ENCODE results near the gene KLHDC10.
"Not testable (repeated sequence)": the region's sequence is repeated elsewhere in the genome, so short reads cannot be mapped to it uniquely, and the experiment has no call there.

KLHDC10 gene

DNA sequence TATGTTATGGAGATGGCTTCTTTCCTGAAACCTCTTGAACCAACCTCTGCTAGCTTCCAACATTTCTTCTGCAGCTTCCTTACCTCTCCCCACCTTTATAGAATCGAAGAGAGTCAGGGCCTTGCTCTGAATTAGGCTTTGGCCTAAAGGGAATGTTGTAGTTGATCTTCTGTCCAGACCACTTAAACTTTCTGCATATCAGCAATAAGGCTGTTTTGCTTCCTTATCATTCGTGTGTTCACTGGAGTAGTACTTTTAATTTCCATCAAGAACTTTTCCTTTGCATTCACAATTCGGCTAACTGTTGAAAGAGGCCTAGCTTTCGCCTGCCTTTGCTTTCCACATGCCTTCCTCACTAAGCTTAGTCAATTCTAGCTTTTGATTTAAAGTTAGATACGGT, 48.0 kb downstream of the KLHDC10 start:
- DNase-seq (ENCODE audit: low read depth), result no peak

DNA sequence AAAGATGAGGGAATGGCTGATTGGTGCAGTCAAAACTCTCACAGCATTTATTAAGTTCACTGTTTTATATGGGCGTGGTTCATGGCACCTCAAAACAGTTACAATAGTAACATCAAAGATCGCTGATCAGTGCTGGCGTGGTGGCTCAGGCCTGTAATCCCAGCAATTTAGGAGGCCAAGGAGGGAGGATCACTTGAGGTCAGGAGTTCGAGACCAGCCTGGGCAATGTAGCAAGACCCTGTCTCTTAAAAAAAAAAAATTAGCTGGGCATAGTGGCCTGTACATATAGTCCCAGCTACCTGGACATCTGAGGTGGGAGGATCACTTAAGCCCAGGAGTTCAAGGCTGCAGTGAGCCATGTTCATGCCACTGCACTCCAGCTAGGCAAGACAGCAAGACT, 48.5 kb downstream of the KLHDC10 start:
- no peak for DNase-seq (ENCODE audit: low read depth)

DNA sequence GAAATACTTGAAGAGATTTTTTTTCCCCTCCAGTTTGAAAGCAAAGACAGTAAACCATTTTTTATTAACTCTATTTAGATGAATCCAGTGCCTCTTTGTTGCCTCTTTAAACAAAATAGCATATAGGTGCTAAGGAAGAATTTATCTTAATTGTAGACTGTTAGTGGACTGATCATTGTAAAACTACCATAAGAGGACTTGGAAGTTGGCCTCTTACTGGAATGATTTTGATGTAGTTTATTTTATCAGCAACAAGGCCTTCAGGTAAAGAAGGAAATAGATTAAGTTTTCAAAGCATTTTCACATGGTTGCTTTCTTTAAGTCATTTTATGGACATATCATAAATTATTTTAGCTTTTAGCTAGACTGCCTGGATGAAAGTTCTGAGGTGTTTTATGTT, 53.2 kb downstream of the KLHDC10 start:
- no peak for DNase-seq (ENCODE audit: low read depth)

- no peak for DNase-seq (ENCODE audit: low read depth)
These were observed 54.4 kb downstream of the KLHDC10 start for GRCh38 chr7:130124711-130125110.

GRCh38 chr7:130126840-130127239, 56.5 kb downstream of the KLHDC10 start:
- DNase-seq (ENCODE audit: low read depth), result not testable (repeated sequence)

DNA sequence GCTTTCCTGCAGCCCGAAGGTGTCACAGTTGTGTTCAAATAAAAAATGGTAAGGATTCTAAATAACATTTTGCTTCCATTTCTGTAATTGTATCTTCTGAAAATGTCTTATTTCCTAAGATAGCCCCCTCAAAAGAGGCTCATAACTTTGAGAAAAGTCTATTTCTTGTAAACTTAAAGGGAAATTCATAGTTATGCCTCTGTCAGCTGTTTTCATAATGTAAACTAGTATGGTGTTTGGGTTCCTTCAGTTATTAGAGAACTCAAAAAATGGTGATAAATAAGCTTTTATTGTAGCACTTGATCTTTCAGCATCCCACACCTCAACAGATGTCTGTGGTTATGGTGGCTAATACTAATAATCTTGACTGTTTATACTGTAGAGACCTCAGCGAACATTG, 57.1 kb downstream of the KLHDC10 start:
- DNase-seq (ENCODE audit: low read depth), result peak; percentile 38

GRCh38 chr7:130127821-130128317, 57.5 kb downstream of the KLHDC10 start:
- peak; percentile 67 for DNase-seq (ENCODE audit: low read depth)

DNA sequence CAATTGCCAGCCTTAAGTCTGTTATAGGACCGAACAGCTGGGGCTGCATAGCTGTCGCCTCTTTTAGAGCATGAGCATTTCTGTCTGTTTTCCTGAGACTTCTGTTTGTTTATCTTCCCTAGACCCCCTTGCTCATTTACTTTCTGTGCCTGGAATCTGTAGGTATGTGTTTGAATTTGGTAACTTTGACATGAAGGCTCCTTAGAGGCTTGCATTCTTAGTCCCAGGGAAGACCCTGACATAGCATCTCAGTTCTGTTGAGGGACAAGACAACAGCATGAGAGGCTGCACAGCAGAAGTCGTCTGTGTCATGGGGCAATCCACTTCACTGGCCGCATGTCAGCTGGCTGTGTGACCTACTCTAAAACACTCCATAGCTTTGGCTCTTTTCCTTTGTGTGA, 58.7 kb downstream of the KLHDC10 start:
- DNase-seq (ENCODE audit: low read depth), result no peak

- no peak for DNase-seq (ENCODE audit: low read depth)
These were observed 61.0 kb downstream of the KLHDC10 start for GRCh38 chr7:130131191-130131834.

DNA sequence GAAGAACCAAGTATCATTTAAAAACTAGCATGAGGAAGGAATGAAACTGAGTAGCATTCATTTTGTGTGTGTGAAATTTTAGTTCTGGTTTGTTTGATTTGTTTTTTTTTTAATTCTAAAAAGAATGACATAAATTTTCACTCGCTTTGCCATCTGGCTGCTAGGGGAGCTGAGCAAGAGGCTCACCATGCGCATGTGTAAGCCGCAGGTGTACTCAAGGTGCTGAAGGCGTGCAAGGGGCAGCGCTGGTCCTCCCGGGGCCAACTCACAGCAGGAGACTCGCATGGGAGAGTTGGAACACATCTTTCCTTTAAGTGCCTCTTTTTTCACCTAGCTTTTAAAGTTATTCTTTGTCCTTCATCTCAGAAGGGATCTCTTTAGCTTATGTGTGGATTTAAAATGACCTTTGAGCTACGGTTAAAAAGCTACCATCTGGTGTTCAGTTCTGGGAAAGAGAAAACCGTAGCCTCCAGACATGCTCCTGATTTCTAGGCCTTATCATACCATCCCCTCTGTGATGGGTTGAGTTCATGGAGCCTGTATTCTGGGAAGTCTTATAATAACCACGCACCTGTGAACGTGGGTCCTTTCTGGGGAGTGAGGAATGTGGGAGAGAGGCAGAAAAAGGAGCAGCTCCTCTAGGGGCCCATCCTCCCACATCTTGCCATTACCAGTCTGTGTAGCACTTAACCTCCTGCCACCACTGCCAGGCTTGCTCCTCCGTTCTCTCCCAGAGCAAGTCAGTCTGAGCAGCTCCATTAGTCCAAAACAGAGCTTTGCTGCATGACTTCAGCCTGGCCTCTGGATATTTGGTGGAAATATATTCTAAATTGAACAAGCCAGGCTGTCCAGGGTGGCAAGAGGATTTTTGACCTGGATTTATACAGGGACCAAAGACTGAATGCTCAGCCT, 61.9 kb downstream of the KLHDC10 start:
- no peak for DNase-seq (ENCODE audit: low read depth)

DNA sequence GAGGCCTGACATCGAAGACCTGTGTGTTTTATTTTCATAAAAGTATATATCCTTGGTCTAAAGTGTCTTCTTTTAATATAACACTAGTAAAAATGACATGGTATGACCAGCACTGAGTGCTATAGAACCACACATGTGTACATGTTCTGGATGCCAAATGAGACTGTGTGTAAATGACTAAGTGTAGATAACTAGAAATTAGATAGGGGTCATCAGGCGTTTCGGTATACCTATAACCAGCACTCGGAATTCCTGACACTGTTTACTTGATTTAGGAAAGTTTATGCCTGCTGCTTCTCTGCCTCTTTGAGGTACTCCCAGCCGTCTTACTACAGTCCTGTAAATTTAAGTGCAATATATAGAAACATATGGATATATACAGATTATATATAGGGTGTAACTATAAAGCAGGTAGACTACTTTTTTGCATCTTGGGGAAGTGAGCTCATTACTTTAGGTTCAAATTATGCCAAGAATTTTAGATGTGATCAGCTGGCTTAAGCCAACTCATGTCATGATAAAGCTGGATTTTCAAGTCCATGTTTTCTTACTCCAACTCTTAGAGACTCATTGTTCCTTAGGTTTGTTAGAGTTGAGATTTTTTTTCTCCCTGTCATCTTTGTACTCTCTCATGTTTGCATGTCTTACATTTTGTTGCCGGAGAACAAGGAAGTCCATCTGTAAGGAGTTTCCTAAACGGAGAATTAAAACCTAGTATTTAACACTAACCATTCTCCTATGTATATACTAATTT, 62.9 kb downstream of the KLHDC10 start:
- DNase-seq (ENCODE audit: low read depth), result peak; percentile 39

- no peak for DNase-seq (ENCODE audit: low read depth)
These were observed 63.8 kb downstream of the KLHDC10 start for GRCh38 chr7:130134106-130134636.

- DNase-seq (ENCODE audit: low read depth), result no peak
These were observed 64.4 kb downstream of the KLHDC10 start for GRCh38 chr7:130134726-130135125.

DNA sequence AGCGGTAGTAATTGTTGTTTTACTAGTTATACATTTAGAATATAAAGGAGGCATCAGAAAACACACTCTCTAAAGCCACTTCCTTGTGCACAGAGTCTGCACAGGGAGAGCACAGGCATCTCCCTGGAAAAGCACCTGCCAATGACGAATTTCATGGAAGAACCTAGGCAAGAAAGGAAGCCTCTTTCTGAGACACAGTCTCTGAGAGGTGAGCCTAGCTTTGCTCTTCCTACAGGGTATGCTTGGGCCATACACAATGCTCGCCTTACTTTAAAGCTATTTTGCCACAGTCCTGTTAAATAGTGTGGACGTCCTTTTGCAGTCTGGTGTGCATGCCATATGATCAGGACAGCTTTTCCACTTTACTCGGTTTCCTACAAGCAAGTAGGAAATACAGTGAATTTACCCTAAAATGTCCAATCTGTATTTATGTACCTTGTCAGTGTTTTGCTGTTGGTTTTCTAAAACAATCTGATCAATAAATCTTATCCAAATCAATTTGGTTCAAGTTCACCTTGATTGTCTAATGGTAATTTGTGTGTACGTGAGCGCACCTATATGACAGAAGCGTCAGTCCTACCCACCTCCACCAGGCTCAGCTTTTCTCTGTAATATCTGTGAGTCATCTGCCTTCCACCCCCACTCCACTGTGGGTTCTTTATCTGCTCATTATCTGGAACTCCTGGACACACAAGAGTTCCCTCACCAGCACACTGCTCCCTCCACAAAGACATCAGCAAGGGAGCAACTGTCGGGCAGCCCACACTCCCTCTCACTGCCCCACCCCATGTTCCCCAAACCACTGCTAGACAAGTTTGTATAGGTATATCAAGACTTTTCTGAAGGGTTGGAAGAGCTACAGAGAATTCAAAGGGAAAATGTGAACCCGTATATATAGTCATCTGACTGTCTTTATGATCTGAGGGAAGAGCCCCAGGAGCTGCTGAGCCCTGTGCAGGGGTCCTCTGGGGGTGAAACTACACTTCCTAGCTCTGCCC, 65.2 kb downstream of the KLHDC10 start:
- peak; percentile 80 for DNase-seq (ENCODE audit: low read depth)

- no peak for DNase-seq (ENCODE audit: low read depth)
These were observed 66.3 kb downstream of the KLHDC10 start for GRCh38 chr7:130136579-130137167.

DNA sequence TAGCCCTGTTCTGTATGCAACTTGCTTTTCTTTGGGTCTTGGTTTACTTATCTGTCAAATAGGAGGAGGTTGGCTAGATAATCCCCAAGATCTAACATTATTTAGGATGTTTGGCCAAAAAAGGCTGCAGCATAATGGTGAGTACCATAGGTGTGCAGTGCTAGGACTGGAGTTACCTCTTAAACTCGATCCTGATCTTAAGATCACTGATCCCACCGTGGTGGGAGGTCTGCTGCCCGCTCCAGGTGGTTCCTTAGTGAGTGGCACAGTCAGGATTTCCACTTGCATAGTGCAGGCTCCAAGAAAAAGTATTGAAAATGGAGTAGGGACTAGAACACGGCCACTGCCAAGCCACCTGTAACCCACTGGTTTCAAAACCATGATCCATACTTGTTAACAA, 66.9 kb downstream of the KLHDC10 start:
- no peak for DNase-seq (ENCODE audit: low read depth)

- DNase-seq (ENCODE audit: low read depth), result no peak
These were observed 69.0 kb downstream of the KLHDC10 start for GRCh38 chr7:130139193-130139960.

GRCh38 chr7:130140551-130141160, 70.3 kb downstream of the KLHDC10 start:
- DNase-seq (ENCODE audit: low read depth), result no peak

GRCh38 chr7:130141161-130141883, 71.0 kb downstream of the KLHDC10 start:
- DNase-seq (ENCODE audit: low read depth), result peak; percentile 72

Data from amniotic epithelial cell (primary cell).